GOT3 (cell line): ENCODE data around the gene SCML2.
"Not testable (repeated sequence)": the region's sequence is repeated elsewhere in the genome, so short reads cannot be mapped to it uniquely, and the experiment has no call there.

Experiments
- DNase-seq: peaks from one replicate; lab custom pipeline; 2025; ENCODE audit warnings: mixed read lengths; lab: John Stamatoyannopoulos, UW

SCML2 gene

DNA sequence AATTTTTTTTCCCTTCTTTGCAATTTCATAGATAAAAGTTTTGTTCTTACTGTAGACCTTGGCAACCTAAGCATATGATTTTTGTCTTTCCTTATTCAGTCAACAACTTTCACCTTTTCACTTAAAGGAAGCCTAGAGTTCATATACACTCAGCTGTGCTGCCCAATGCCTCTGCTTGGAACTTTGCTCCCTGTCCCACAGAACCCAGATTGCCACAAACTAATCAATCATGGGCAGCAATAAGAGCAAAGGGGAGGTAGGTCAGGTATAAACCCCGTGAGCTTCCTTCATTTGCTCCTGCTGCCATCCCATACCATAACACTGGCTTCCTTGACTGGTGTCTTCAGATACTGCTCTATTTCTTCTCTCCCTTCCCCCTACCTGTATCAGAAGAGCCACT is 82.8 kb downstream of the SCML2 start:
- DNase-seq = no peak

- DNase-seq = no peak
These were observed 83.2 kb downstream of the SCML2 start for GRCh38 chrX:18271309-18271708.

GRCh38 chrX:18255059-18255458 is 99.4 kb downstream of the SCML2 start:
- DNase-seq = no peak

DNA sequence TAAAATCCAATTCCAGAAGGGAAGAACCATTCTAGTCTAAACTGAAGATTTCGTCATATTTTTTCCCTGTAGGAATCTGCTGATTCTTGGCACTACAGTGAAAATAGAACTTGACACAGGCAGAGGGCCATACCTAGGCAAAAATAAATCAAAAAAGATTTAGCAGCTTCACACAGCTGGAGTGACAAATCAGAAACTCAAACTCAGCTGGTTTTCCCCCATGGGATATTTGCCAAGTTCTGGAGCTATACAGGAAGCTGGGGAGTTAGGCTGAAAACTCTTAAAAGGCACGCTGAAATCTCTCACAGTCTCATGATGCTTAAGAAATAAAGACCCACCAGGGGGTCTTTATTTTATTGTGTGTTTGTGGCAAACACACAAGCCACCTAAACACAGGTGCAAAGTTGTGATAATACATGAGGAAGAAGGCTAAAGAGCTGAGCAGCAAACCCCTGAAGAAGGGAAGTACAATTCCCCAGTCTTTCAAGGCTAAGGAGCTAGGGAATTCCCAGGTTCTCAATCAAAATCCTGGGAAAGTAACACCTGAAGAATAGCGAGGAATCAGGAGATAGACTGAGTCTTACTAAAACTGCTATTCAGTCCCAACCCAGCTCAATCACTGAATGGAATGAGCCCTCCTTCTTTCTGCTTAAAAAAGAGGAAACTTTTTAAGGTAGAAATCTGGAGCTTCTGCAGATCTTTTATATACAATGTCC is 101.7 kb downstream of the SCML2 start:
- DNase-seq = no peak

GRCh38 chrX:18229646-18230045 is 124.8 kb downstream of the SCML2 start:
- not testable (repeated sequence) for DNase-seq

- no peak for DNase-seq
These were observed 126.4 kb downstream of the SCML2 start for GRCh38 chrX:18228069-18228468.

DNA sequence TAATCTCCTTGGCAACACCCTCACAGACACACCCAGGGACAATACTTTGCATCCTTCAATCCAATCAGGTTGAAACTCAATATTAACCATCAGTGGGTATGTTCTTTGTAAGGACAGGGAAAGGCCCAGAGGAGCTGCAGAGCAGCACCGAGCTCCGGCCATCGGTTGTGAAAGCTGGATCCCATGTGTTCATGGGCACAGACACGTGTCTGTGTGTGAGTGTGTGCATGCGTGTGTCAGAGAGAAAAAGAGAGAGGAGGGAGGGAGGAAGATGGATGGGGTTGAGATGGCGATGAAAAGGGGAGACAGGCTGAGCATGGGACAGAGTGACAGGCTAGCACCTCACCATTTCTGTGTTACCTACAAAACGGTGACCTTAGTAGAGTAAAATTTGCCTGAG is 127.0 kb downstream of the SCML2 start:
- DNase-seq = no peak

DNA sequence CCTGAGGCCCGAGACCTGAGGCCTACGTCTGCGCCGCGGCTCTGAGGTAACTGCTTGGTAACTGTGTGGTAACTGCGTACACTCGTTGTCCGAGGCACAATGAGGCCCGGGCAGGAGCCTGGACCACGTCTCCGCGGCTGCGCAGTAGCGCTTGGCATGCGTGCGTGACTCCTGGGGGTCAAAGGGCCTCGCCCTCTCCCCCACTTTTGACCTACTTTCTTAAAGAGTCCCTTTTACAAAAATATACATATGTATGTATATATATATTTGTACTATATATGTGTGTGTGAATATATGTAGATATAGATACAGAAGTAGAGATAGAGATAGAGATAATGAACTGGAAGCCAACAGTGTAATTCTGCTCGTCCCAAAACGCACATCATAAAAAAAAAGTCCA is 133.7 kb downstream of the SCML2 start, which contains the start of gene BEND2:
BEND2 (minus strand) TSS at position 101 of the 400 bp plus-strand sequence. CDS start 136 bp downstream, outside the sequence.
- DNase-seq = no peak

DNA sequence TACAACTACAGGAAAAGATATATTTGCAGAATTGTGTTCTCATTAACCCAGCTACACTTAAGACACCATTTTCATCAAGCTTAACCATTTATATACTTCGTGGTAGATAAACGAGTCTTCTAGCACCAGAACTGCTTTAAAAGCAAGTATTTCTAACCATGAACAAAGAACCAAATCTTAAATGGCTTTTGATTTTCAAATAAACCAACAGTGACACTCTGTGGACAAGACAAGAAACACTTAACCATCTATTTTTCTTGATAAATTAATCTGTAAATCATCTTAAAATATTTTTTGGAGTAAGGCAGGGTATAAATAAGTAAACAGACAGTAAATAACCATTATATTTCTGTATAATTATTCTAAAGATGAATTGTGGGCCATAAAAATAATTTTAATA is 144.0 kb downstream of the SCML2 start:
- DNase-seq = no peak

GRCh38 chrX:18206657-18207056 is 147.8 kb downstream of the SCML2 start:
- DNase-seq = no peak

DNA sequence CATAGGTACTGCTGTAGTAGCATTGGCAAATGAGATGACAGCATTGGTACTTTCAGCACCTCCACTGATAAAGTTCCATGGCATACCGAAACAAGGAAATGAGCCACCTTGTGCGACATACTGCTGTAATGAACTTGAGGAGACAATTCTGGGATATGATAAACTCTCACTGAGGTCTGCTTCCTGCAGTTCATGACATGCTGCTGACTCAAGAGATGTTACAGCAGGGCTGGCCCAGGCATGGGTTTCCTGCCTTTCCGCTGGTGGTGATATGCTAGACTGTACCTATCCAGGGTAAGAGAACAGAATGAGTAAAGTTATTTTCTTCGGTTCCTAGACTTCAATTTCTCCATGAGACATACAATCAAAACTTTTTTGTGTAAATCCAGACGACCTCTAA is 150.9 kb downstream of the SCML2 start:
- DNase-seq = no peak

- no peak for DNase-seq
These were observed 159.8 kb downstream of the SCML2 start for GRCh38 chrX:18194688-18195087.
